ENCODE data around the gene UCHL5.

DNA sequence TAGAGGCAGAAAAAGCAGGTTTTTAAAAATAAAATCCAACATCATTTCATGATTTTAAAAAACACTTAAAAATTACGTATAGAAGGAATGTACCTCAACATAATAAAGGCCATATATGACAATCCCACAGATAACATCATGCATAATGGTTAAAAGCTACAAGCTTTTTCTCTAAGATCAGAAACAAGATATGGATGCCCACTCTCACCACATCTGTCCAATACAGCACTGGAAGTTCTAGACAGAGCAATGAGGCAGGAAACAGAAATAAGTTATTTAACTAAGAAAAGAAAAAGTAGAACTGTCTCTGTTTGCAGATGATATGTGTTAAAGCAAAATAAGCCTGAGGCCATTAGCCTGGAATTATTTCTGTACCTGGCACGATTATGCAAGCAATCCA lies 96.3 kb downstream of the UCHL5 start:
- TF ChIP-seq, protein P1, sequence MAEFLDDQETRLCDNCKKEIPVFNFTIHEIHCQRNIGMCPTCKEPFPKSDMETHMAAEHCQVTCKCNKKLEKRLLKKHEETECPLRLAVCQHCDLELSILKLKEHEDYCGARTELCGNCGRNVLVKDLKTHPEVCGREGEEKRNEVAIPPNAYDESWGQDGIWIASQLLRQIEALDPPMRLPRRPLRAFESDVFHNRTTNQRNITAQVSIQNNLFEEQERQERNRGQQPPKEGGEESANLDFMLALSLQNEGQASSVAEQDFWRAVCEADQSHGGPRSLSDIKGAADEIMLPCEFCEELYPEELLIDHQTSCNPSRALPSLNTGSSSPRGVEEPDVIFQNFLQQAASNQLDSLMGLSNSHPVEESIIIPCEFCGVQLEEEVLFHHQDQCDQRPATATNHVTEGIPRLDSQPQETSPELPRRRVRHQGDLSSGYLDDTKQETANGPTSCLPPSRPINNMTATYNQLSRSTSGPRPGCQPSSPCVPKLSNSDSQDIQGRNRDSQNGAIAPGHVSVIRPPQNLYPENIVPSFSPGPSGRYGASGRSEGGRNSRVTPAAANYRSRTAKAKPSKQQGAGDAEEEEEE (CRISPR knock-in tag; IDR thresholded peaks at IDR 0.05; ENCODE audit: borderline replicate concordance), result no peak
- TF ChIP-seq ZFP36L1 (CRISPR knock-in tag; IDR thresholded peaks at IDR 0.05), result no peak
- TF ChIP-seq, protein P2, sequence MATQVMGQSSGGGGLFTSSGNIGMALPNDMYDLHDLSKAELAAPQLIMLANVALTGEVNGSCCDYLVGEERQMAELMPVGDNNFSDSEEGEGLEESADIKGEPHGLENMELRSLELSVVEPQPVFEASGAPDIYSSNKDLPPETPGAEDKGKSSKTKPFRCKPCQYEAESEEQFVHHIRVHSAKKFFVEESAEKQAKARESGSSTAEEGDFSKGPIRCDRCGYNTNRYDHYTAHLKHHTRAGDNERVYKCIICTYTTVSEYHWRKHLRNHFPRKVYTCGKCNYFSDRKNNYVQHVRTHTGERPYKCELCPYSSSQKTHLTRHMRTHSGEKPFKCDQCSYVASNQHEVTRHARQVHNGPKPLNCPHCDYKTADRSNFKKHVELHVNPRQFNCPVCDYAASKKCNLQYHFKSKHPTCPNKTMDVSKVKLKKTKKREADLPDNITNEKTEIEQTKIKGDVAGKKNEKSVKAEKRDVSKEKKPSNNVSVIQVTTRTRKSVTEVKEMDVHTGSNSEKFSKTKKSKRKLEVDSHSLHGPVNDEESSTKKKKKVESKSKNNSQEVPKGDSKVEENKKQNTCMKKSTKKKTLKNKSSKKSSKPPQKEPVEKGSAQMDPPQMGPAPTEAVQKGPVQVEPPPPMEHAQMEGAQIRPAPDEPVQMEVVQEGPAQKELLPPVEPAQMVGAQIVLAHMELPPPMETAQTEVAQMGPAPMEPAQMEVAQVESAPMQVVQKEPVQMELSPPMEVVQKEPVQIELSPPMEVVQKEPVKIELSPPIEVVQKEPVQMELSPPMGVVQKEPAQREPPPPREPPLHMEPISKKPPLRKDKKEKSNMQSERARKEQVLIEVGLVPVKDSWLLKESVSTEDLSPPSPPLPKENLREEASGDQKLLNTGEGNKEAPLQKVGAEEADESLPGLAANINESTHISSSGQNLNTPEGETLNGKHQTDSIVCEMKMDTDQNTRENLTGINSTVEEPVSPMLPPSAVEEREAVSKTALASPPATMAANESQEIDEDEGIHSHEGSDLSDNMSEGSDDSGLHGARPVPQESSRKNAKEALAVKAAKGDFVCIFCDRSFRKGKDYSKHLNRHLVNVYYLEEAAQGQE (IDR thresholded peaks at IDR 0.05; ENCODE audit: borderline replicate concordance in 1 of 2, low read depth in 1 of 2, low read length in 2 of 2), result no peak
- TF ChIP-seq ZEB1 (IDR thresholded peaks at IDR 0.05; ENCODE audit: insufficient replicate concordance, low read depth), result no peak
- no peak for TF ChIP-seq TAF1 (CRISPR knock-in tag; IDR thresholded peaks at IDR 0.05)
- no peak for TF ChIP-seq NR3C1 (CRISPR knock-in tag; IDR thresholded peaks at IDR 0.05)
- TF ChIP-seq, protein P3, sequence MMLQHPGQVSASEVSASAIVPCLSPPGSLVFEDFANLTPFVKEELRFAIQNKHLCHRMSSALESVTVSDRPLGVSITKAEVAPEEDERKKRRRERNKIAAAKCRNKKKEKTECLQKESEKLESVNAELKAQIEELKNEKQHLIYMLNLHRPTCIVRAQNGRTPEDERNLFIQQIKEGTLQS (CRISPR knock-in tag; IDR thresholded peaks at IDR 0.05), result no peak
- TF ChIP-seq MED1 (CRISPR knock-in tag; IDR thresholded peaks at IDR 0.05), result no peak
- no peak for TF ChIP-seq GPN1 (CRISPR knock-in tag; IDR thresholded peaks at IDR 0.05; ENCODE audit: borderline replicate concordance)
- TF ChIP-seq CEBPG (CRISPR knock-in tag; IDR thresholded peaks at IDR 0.05), result no peak
- TF ChIP-seq ZNF138 (CRISPR knock-in tag; IDR thresholded peaks at IDR 0.05; ENCODE audit: low read depth), result no peak
- no peak for TF ChIP-seq POLR2A (IDR thresholded peaks at IDR 0.05; ENCODE audit: insufficient read depth in 1 of 2, low read depth in 2 of 2, low read length in 2 of 2)

Measured in HepG2 (cell line).